Stimulated activated CD8-positive, alpha-beta memory T cell treated with anti-CD3 and anti-CD28 coated beads, Interleukin-15, amount 100 ng/mL, for 4 hours (primary cell): ENCODE data around the gene HIGD2A.

Experiments used
- DNase-seq, 2 donors: peaks; one replicate each; pipeline ENCODE4 v3.0.0-alpha.2; 2020; ENCODE audit warnings: low read depth in 2 of 2

HIGD2A gene

DNA sequence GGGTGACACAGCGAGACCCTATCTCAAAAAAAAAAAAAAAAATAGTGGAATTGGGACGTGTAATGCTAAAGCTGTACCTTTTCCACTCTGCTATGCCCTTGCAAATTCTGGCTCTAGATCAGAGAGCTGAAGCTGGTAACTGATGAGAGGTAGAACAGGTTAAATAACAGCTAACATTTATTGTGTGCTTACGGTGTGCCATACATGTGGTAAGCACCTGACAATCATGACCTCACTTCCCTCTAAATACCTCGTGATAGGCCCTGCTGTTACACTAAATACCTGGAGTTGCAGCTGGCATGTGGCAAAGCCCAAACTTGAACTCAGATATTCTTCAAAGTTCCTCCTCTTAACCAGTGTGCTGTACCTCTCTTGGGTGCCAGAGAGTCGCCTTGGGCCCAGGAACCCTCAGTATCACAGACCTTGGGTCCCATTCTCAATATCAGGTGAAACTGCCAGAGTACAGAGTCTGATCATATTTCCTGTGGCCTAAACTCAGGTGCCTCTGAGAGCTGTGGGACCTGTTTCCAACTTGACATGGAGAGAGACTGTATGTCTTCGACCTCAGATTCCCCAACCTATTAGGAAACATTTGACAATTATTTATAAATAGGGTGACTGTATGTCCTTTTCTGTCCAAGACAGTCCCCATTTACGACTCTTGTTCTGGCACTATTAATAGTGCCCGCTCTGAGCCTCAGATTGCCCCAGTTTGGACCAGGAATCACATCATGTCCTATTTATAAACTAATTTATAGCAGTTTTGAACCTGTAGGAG lies 18.4 kb upstream of the HIGD2A start:
- DNase-seq: no peak

DNA sequence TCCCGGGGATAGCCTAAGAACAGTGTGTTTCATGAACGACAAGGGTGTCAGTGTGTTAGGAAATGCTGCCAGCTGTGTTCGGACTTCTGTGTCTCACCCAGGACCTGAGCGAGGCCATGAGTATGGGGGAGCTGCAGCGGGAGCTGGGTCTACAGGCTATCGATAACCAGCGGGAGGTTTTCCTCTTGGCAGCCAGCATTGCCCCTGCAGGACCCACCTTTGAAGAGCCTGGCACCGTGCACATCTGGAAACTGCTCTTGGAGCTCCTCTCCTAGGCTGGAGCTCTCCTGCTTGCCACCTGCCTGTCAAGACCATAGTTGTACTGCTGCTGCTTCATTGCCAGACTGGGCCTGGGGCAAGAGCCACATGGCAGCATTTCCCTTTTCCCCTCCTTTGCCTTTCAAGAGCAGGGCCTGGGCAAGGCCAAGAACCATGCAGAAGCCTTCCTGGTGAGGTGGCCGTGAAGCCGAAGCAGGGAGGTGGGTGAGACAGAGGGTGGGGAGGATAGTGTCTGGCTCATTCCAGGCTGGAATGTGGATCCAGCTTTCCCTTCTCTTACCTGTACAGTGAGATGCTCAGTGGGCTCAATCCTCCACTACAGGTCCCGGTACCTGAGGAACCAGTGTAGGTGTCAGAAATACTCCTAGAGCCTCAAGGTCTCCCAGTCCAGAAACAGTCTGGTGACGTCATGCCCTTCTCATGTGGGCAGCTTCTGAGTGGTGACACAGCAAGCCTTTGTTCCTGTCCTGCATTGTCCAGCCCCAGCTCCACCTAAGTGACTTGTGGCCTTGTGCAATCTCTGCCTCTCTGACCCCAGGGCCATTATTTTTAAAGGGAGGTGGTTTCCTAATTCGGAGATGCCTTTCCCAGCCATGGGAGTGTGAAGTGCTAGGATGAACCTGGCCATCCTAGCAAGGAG lies 16.7 kb upstream of the HIGD2A start:
- no peak for DNase-seq

DNA sequence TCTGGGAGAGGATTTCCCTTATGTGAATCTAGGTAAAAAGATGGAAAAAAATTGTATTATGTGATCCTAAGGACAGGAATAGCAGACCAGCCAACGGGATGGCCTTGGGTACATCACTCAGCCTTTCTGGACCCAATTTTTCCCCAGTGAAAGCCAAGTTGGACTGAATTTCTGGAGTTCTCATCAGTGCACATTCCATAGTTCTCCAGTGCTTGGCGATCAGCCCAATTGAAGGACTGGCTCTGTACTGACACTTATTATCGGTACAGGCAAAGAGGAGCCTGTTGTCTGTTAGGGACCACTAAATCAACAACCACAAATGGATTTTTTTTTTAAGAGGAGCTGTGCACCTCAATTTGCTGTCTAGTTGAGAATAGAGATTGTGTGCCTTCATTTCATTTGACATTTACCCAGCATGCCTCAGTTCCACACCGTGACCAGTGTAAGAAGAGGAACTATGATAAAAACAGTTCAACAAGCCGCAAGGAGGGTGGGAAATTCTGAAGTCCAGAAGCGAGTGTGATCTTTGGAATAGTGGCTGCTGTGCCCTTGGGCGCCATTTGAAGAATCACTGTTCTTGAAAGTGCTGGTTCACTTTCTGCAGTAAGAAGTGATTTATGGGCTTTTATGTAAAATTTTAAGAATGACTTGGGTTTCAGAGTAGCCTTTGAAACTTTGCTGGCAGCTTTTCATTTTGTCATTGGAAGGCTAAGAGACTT lies 15.3 kb upstream of the HIGD2A start:
- DNase-seq: no peak

DNA sequence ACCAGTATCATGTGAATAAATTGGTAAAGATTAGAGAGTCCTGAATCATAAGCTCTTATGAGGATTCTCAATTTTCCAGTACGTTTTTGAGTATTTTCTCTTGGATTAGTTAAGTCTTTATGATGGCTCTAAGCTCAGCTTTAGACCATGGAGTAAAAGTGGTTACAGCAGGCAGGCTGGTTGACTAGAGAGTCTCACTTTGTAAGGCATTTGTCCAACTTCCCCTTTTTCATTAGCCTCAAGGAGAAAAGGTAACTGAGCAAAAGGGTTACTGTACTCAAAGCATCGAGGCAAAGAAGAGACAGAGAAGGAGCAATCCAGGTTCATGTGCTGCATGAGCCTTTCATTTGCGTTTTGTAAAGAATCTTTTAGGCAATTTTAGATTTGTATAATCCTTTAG lies 8.7 kb upstream of the HIGD2A start:
- no peak for DNase-seq

DNA sequence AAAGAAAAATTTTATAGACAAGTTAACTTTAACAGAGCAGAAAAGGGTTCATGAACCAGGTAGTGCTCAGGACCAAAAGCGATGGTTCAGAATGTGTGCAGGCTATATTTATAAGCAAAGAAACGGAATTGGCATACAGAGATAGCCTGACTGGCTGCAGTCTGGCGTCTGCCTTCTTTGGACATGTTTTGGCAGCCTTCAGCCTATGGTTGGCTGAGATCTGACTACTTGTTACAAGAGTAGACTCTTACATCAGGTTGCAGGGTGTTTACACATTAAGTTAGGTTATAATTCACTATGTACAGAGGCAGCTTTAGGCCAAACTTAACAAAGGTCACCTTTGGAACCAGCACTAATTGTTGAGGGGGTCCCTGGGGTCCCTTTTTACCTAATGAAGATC lies 7.1 kb upstream of the HIGD2A start:
- no peak for DNase-seq

DNA sequence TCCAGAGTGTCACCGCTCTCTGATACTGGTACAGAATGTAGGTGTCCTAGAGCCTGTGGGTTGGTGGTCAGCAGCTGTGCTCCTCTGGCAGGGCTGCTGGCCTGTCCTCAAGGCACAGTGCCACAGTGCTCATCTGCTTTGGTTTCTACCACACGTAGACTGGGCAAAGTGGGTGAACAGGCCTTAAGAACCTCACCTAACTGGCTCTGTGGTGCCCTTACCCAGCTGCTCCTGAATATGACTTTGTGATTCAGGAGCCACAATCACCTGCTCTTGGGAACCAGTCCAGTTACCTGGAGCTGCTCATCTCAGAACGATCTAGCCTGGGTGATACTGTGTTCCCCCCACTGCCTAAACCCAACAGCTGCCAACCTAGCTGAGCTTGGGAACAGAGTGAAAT lies 6.6 kb upstream of the HIGD2A start:
- no peak for DNase-seq

DNA sequence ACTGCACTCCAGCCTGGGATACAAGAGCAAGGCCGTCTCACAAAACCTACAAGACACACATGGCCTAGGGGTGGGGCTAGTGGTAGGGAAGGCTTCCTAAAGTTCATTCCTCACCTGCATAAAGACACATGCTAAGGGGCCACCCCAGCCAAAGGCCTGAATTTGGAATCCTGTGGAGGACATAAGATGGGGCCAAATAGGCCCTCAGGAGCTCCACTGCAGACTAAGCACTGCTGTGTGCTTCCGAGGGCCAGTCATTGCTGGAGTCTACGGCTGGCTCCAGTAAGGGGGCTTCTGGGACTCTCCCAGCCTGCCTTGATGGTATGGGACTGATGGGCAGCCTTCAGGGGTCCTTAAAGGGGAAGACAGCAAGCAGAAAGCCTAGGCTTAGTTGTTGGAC lies 5.8 kb upstream of the HIGD2A start:
- DNase-seq: no peak

DNA sequence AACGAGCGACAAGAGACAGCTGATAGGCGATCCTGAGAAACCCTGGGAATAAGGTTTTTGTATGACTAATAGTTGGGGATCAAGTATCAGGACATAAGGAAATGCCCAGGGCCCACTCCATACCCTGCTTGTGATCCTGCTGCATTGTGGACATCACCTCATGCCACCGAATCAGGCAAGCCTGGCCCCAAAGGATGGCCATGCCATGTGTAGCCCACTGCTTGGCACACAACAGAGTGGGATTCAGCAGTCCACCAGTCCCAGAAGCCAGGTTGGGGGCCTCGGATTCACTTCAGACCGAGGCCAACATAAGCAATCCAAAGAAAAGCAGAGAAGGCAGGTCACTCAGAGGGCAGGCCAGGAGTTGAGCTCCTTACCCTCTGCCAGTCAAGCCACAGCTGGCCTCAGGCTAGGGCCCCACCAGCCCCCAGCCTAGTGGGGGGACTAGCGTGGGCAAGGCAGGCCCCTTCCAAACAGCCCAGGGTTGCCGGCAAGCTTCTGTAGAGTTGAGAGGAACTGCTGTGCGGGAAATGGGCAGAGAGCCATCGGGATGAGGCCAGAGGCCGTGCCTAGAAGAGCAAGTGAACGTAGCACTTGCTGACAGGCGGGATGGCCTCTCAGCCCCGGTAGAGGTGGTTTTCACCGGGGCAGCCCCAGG lies 5.2 kb upstream of the HIGD2A start:
- no peak for DNase-seq

DNA sequence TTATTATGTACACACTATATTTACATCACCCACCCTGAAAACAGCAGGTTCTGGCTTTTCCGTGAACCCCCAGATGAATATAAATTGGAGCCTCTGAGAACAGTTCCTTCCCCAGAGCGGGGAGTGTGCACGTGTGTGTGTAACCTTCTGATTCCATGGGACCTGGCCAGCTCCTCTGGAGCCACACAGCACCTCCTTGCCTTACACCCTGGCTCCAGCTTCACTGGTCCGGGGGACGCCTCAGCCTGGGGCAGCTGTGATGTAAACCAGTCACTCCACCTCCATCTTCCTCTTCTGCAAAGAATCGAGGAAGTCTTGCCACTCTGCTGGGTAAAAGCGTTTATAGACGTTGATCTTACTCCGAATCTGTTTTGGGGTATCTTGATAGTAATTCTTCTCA lies 4.6 kb upstream of the HIGD2A start:
- DNase-seq: no peak

DNA sequence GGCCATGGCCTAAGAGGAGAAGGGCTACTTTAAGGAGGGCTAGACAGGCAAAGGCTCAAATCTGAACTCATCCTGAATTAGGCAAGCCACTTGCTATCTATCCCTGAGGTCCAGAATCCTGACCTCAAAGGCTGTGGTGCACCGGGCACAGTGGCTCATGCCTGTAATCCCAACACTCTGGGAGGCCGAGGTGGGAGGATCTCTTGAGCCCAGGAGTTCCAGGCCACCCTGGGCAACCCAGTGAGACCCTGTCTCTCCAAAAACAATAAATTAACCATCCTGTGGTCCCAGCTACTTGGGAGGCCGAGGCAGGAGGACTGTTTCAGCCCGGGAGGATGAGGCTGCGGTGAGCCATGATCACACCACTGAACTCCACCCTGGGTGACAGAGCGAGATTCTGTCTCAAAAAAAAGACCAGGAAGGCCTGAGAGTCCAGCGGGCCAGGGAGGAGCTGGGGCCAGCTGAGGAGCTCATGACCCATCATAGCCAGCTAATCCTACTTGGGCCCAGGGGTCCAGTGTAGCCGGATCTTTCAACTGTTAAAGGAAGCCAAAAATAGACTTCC lies 4.1 kb upstream of the HIGD2A start:
- no peak for DNase-seq

DNA sequence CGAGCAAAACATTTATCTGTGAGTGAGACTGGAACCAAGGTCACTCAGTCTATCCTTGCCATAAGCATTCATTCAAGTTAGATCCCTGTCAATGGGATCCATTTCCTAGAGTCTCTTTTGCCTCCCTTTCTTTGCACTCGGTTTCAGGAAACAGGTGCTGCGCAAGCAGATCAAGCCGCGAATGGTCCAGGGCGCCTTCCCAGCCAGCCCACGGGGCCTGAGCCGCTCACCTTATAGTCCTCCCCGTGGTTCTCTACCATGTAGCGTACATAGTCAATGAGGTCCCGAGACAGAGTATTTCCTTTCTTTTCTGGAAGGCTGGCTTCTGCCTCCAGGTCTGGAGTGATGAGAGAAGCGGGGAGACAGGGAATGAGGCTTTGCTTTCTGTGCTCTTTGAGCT lies 3.6 kb upstream of the HIGD2A start:
- DNase-seq: no peak

DNA sequence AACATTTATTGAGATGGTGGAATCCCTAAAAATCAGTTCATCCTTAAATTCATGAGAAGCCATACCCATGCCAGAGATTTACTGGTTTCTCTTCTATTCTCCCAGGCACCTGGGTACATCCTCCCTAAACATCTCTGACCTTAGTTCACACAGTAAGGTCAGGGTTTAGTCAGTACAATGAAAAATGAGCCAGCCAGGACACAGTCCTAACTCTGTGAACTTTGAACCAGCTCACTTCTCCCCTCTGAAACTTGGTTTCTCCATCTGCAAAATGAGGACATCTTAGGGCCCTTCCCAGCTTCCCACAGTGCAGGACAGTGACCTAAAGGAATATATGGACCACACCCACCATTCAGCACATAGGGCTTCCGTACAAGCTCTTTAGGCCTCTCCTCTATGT lies 2.1 kb upstream of the HIGD2A start:
- DNase-seq: no peak

DNA sequence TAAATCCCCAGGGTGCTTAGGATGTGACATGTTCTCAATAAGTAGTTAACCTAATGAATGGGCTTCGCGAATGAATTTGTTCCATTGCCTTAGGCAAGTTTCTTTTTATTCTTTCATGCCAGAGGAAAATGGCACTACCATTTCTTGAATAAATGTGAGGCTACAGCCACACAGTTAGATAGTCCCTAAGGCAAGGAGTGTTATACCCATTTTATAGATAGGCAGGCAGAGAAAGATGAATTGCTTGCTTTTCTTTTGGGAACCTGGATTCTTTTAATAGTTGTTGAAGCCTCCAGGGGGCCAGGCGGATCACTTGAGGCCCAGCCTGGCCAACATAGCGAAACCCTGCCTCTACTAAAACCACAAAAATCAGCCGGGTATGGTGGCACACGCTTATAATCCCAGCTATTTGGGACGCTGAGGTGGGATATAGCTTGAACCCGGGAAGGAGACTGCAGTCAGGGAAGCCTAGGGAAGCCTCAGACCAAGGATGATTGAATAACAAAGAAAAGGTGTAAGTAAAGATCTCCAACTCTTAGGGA lies 1.1 kb upstream of the HIGD2A start:
- no peak for DNase-seq

DNA sequence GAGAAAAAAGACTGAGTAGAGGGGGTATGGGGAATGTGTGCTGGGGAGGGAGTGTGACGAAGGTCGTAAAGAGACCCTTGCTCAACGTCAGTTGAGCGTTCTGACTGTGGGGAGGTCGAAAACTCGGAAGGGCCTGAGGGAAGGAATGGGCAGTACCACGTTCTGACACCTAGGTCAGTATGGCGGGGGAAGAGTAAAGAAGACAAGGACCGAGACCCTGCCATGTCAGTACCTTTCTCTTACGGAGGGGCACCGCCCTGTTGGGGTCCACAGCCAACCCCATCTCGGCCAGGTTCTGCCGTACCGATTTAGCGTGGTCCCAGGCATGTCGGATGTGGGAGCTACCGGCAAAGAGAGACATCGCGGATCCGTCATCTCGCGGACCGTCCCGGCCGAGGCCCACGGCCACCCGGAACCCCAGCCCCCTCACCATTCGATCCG lies 528 bp upstream of the HIGD2A start:
- DNase-seq: no peak

DNA sequence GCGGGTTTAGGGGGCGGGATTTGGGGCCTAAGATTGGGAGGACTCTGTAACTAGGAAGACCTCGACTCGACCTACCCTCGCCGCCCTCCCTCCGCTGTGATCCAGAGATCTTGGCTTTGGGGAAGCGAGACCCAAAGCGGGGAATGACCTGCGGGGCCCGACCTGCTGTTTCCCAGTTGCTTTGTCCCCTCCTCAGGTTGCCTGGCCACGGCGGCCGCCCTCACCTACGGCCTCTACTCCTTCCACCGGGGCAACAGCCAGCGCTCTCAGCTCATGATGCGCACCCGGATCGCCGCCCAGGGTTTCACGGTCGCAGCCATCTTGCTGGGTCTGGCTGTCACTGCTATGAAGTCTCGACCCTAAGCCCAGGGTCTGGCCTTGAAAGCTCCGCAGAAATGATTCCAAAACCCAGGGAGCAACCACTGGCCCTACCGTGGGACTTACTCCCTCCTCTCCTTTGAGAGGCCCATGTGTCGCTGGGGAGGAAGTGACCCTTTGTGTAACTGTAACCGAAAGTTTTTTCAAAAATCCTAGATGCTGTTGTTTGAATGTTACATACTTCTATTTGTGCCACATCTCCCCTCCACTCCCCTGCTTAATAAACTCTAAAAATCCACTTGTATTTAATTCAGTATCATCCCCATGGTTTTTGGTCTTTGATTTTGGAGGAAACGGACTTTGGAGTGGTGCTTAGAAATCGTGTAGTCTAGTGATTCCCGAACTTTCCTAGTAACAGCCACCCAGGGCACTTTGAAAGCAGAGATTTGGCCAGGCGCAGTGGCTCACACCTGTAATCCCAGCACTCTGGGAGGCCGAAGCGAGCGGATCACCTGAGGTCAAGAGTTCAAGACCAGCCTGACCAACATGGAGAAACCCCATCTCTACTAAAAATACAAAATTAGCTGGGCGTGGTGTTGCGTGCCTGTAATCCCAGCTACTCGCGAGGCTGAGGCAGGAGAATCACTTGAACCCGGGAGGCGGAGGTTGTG lies 878 bp downstream of the HIGD2A start:
- no peak for DNase-seq

DNA sequence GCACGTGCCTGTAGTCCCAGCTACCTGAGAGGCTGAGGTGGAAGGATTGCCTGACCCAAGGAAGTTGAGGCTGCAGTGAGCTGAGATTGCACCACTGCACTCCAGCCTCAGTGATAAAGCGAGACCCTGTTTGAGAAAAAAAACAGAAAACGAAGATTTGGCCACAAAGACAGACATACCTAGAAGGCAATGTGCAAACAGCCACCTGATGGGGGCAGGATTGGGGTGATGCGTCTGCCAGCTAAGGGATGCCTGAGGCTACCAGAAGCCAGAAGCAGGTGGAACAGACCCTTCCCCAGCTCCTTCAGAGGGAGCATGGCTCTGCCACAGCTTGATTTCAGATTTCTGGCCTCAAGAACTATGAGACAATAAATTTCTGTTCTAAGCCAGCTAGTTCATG lies 2.9 kb downstream of the HIGD2A start:
- DNase-seq: no peak

DNA sequence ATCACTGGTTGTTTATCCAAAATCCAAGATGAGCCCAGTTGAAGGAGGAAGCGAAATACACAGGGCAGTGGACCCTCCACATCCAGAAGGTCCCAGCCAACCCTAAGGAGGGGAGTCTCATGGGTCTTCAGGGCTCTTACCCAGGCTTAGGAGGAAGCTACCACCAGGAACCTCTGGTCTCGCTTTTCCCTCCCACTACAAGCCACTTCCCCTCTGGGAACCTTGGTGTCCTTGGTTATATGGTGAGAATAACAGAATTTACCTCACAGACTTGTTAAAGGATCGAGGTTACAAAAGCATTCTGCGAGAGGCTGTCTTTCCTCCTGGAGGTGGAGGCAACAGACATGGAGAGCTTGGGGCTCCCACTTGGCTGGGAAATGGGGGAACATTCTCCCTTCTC lies 3.4 kb downstream of the HIGD2A start:
- no peak for DNase-seq

DNA sequence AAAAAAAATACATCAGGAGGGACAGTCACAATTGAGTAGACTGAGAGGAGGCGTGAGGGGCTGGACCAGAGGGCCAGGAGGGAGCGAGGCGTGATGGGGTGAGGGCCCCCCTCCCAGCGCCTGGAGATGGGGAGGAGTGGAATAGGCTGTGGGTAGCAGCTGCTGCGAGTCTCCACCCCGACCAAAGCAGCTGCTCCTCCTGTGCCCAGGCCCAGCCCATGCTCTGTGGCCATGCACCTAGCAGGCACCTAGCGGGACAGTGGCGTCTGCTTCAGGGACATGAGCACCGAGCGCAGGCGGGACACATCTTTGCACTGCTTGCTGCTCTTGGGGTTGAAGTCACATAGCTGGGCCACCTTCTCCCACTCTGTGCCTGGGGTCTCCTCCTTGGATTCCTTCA lies 4.0 kb downstream of the HIGD2A start:
- no peak for DNase-seq

DNA sequence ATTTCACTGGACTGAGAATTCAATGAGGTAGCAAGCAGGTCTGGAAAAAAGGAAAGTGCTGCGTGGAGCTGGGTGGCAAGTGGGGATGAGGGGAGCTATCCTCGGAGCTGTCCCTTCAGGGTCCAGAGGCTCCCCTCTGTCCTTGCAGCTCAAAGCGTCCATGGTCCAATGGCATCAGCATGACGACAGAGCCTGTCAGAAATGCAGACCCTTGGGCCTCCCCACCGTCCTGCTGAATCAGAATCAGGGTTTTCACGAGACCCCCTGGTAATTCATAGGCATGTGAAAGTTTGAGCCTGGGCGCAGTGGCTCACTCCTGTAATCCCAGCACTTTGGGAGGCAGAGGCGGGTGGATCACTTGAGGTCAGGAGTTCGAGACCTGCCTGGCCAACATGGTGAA lies 5.5 kb downstream of the HIGD2A start:
- no peak for DNase-seq
